Measurements from ENCODE around the gene FUT2. TPM values are rescaled to one million over a fixed set of nuclear protein-coding genes. Genes with fewer than 3 reads are reported as not detected.

The FUT2 gene
- total and polyA plus RNA-seq, 2 donors from 2014 or later = 0.28 to 5.8 TPM

- Histone ChIP-seq H3K27ac (ENCODE audit: low read depth in 2 of 2, low read length in 2 of 2) (peak overlapping the region; percentile 60 to 78), H3K36me3 (ENCODE audit: control insufficient read depth in 2 of 3, insufficient read depth in 3 of 3, low read length in 3 of 3) (no peaks in the 10 kb centered on the region), H3K9ac (ENCODE audit: low read length in 3 of 3) (peak overlapping the region in 1 of 3 donors; percentile 73), H3K4me3 (ENCODE audit: low read length in 3 of 3) (peak overlapping the region; percentile 7 to 63 (median 56)), H3K9me3 (ENCODE audit: control insufficient read depth in 2 of 3, insufficient read depth in 1 of 3, low read length in 3 of 3) (no peaks in the 10 kb centered on the region), H3K4me1 (ENCODE audit: control insufficient read depth in 2 of 3, insufficient read depth in 2 of 3, low read depth in 1 of 3, low read length in 3 of 3) (peaks cover 0 to 9% (median 0%) of the 10 kb centered on the region in 3 donors), H3K27me3 (ENCODE audit: control insufficient read depth, insufficient read depth, low read length) (no peaks in the 10 kb centered on the region)
- no peak for TF ChIP-seq CTCF (IDR thresholded peaks at IDR 0.05; ENCODE audit: borderline replicate concordance, extremely low read depth, insufficient read depth)
- DNase-seq (peak in 2 of 5 donors; percentile 28 to 76), FAIRE-seq (no peak)
- intact Hi-C loops (cut with DNase I) = no loop called here
These were observed 43.8 kb downstream of the FUT2 start for GRCh38 chr19:48739404-48740163.

GRCh38 chr19:48740164-48740972 is 44.6 kb downstream of the FUT2 start, which contains the start of gene RASIP1:
Gene RASIP1 (minus strand): TSS chr19:48740610. CDS start chr19:48740282, 328 bp downstream.
- peak in 3 of 5 donors; percentile 57 to 90 (median 71) for DNase-seq
- no peak for FAIRE-seq
- intact Hi-C loops (cut with DNase I) = no loop called here

More at GRCh38 chr19:48740164-48740972, 44.6 kb downstream of the FUT2 start, which contains the start of gene RASIP1:
- Histone ChIP-seq H3K9me3 (ENCODE audit: control insufficient read depth in 2 of 3, insufficient read depth in 1 of 3, low read length in 3 of 3) (no peaks in the 10 kb centered on the region), H3K27me3 (ENCODE audit: control insufficient read depth, insufficient read depth, low read length) (no peaks in the 10 kb centered on the region), H3K9ac (ENCODE audit: low read length in 3 of 3) (peak within 1 kb of the TSS in 2 of 3 donors; percentile 58 to 73), H3K4me1 (ENCODE audit: control insufficient read depth in 2 of 3, insufficient read depth in 2 of 3, low read depth in 1 of 3, low read length in 3 of 3) (peaks cover 0 to 9% (median 0%) of the 10 kb centered on the region in 3 donors), H3K36me3 (ENCODE audit: control insufficient read depth in 2 of 3, insufficient read depth in 3 of 3, low read length in 3 of 3) (no peaks in the 10 kb centered on the region), H3K27ac (ENCODE audit: low read depth in 2 of 2, low read length in 2 of 2) (peak within 1 kb of the TSS; percentile 78 to 84), H3K4me3 (ENCODE audit: low read length in 3 of 3) (peak within 1 kb of the TSS; percentile 7 to 63 (median 56))
- no peak for TF ChIP-seq CTCF (IDR thresholded peaks at IDR 0.05; ENCODE audit: borderline replicate concordance, extremely low read depth, insufficient read depth)
